Activated T-cell treated with anti-CD3 and anti-CD28 coated beads for 4 hours (primary cell): ENCODE measurements around the gene FAM177A1.
"Not testable (repeated sequence)": the region's sequence is repeated elsewhere in the genome, so short reads cannot be mapped to it uniquely, and the experiment has no call there.

Experiments used
- DNase-seq: peaks from one replicate; pipeline ENCODE4 v3.0.0-alpha.2; 2020

Gene FAM177A1, protein sequence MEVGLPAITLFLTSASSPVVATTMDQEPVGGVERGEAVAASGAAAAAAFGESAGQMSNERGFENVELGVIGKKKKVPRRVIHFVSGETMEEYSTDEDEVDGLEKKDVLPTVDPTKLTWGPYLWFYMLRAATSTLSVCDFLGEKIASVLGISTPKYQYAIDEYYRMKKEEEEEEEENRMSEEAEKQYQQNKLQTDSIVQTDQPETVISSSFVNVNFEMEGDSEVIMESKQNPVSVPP

DNA sequence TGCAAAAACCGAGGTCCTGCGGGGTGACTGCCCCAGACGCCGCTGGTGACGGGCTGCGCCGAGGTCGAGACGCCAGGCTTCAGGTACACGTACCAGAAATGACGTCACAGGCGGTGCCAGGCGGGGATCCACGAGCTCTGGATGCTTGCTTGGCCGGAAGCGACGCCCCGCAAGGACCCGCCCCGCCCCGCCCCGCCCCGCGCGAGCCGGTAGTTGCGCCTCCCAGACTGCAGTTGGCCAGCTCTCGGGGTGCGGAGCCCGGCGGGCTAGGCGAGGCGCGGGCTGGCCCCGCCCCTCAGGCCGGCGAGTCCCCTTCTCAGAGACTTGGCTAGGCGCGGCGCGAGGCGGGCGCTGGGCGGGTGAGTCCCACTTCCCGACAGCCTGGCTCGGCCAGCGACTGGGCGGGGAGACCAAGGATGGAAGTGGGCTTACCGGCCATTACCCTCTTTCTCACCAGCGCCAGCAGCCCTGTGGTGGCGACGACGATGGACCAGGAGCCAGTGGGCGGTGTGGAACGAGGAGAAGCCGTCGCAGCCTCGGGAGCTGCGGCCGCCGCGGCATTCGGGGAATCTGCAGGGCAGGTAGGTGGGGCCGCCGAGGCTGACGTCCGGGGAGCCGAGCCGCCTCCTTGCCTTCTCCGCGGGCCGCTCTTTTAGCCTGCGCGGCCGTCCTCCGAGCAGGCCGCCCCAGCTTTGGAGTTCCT, at the start of gene FAM177A1:
Gene FAM177A1, plus strand, starts transcription at position 225 of the 703 bp plus-strand sequence. Its CDS starts 192 bp downstream, at position 417.
- peak; percentile 95 for DNase-seq

DNA sequence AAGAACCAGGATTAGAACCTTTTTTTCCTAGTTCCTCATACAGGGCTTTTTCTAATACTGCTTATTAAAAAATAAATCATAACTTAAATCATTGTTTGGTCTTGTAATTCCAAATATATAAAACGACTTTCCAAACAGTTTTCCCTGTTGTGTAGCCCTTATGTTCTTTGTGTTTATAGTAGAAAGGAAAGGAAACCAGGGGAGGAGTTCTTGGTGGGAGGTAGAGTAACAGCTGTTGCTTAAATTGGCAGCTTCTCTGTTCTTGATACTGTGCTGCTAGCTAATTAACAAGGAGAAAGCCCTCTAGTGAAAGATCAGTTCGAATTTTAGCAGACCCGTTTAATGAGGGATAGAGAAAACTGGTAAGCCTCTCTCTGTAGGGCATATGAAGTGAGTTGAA, 48.3 kb upstream of the FAM177A1 start:
- no peak for DNase-seq

DNA sequence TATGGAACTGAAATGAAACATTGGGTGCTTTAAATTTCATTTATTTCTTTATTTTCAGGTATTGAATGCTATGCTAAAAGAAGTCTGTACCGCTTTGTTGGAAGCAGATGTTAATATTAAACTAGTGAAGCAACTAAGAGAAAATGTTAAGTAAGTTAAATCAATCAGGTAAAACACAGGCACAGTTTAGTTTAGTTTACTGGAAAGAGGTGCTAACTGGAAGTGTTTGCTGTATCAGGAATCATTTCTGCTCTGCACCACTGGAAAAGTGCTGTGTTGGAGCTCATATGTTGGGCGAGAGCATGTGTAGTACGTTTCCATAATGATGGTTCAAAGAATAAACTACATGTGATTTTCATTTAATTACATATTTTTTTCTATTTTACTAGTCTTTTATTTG, 46.6 kb upstream of the FAM177A1 start:
- DNase-seq, result no peak

DNA sequence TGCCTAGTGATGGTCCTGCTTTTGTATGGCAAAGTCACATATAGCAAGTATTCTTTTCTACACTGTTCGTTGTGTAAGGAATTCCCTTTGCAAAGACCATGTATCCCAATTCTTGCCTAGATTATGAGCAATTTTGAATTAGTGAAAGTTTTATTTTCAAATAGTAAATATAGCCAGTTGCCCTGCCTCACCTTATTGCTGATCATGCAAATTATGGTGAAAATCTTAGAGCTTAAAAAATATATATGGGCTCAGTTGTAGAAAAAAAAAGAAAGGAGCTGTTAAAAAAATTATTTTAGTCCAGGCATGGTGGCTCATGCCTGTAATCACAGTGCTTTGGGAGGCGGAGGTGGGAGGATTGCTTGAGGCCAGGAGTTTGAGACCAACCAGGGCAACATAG, 44.5 kb upstream of the FAM177A1 start:
- no peak for DNase-seq

DNA sequence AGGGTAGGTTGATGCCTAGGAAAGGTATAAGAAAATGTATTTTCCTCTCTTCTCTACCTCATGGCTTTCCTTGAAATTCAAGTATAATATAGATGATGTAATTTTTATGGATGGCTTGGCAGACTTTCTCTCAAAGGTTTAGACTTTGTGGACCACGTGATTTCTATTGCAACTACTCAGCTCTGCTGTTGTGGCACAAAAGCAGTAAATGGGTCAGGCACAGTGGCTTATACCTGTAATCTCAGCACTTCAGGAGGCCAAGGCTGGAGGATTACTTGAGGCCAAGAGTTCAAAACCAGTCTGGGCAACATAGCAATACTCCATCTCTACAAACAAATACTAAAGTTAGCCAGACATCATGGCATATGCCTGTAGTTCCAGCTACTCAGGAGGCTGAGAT, 41.2 kb upstream of the FAM177A1 start:
- DNase-seq, result no peak

DNA sequence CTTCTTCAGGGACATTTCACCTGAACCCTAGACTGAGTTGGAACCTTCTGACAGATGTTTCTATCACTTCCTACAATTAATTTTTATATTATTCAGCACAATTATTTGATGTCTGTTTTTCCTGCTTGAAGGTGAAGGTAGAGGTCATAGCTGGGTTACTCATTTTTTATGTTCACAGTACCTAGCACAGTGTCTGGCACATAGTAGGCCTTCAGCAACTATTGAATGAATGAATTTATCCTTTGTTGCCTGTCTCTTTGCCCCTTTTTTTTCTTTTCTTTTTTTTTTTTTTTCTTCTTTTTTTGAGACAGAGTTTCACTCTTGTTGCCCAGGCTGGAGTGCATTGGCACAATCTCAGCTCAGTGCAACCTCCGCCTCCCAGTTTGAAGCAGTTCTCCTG, 29.5 kb upstream of the FAM177A1 start:
- no peak for DNase-seq

DNA sequence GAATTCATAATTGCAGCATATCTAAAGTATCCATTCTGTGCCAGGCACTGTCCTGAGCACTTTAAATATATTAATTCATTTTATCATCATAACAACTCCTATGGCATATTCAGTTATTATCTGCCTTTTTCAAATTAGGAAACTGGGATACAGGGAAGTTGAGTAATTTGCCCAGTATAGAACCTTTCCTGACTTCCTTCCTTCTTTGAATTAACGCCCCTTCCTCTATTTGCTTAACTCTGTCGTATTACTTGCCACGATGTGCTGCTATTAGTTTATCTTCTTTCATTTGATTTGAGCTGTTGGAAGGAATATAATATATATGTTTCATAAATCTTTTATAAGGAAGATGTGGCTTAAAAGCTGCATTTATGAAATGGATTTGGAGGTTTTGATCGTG, 25.4 kb upstream of the FAM177A1 start:
- no peak for DNase-seq

DNA sequence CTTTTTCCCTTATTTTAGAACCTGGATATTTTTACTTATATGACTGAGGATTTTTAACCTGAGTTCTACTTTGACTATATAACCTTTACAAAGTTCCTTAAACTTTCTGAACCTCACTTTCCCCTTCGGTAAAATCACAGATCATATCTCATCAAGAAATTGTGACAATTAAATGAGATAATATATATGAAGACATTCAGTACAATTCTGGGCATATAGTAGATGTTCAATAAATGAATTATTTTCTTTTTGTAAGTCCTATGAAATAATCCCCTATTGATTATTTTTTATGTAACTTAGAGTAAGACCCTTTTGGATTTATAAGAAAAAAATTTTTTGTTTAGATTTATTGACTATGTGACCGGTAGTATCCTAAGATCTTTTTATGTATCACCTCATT, 17.6 kb upstream of the FAM177A1 start:
- DNase-seq, result no peak

DNA sequence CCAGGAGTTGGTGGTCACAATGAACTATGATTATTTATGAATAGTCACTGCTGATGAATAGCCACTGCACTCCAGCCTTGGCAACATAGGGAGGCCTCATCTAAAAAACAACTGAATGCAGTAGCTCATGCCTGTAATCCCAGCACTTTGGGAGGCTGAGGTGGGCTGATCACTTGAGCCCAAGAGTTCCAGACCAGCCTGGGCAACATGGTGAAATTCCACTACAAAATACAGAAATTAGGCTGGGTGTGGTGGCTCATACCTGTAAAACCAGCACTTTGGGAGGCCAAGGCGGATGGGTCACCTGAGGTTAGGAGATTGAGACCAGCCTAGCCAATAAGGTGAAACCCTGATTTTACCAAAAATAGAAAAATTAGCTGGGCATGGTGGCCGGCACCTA, 13.5 kb upstream of the FAM177A1 start:
- no peak for DNase-seq

DNA sequence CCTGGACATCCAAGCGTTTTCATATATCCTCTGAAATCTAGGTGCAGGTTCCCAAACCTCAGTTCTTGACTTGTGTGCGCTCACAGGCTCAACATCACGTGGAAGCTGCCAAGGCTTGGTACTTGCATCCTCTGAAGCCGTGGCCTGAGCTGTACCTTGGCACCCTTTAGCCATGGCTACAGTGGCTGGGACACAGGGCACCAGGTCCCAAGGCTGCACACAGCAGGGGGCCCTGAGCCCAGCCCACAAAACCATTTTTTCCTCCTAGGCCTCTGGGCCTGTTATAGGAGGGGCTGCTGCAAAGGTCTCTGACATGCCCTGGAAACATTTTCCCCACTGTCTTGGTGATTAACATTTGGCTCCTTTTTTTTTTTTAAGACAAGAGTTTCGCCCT, 11.6 kb upstream of the FAM177A1 start:
- DNase-seq, result no peak

DNA sequence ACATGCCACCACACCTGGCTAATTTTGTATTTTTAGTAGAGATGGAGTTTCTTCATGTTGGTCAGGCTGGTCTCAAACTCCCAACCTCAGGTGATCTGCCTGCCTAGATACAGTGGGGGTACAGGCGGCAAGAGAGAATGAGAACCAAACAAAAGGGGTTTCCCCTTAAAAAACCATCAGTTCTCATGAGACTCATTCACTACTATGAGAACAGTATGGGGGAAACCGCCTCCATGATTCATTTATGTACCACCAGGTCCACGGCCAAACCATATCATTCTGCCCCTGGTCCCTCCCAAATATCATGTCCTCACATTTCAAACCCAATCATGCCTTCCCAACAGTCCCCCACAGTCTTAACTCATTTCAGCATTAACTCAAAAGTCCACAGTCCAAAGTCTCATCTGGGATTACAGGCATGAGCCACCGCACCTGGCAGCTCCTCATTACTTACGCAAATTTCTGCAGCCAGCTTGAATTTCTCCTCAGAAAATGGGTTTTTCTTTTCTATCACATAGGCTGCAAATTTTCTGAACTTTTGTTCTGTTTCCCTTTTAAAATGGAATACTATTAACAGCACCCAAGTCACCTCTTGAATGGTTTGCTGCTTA, 11.0 kb upstream of the FAM177A1 start:
- not testable (repeated sequence) for DNase-seq

DNA sequence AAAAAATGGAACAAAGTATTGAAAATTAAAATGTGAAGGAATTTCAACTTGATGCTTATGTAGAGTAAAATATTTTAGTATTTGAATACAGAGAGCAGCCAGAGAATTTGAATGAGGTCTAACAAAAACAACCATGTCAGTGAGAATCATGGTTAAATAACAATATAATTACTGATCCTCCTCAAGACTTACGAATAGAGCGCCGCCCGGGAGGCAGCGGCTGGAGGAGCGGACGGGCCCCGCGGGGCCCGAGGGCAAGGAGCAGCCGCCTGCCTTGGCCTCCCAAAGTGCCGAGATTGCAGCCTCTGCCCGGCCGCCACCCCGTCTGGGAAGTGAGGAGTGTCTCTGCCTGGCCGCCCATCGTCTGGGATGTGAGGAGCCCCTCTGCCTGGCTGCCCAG, 7.8 kb upstream of the FAM177A1 start:
- DNase-seq, result not testable (repeated sequence)

DNA sequence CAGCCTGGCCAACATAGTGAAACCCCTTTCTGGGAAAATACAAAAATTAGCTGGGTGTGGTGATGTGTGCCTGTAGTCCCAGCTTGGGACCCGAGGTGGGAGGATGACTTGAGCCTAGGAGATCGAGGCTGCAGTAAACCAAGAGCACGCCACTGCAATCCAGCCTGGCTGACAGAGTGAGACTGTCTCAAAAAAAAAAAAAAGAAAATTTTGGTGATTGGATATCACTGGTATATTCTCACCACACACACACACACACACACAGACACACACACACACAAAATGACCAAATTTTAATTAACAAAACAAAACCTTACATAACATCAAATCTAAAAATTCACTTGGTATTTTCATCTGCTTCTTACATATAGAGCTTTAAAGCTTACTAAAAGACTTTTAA, 3.4 kb upstream of the FAM177A1 start:
- no peak for DNase-seq

DNA sequence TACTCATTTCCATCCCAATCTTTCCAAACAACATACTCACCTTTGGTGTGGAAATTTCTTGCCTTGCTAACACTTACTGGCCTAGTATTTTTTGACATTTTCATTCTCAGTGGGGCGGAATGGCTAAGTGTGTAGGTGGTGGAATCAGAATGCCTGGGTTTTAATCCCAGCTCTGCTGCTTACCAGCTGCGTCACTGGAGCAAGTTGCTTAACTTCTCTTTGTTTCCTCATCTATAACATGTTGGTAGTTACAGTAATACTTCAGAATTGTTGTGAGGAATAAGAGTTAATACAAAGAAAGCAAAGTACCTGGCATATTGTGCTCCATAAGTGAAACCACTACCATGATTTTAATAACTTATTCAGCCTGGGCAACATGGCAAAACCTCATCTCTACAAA, 3.0 kb upstream of the FAM177A1 start:
- no peak for DNase-seq

DNA sequence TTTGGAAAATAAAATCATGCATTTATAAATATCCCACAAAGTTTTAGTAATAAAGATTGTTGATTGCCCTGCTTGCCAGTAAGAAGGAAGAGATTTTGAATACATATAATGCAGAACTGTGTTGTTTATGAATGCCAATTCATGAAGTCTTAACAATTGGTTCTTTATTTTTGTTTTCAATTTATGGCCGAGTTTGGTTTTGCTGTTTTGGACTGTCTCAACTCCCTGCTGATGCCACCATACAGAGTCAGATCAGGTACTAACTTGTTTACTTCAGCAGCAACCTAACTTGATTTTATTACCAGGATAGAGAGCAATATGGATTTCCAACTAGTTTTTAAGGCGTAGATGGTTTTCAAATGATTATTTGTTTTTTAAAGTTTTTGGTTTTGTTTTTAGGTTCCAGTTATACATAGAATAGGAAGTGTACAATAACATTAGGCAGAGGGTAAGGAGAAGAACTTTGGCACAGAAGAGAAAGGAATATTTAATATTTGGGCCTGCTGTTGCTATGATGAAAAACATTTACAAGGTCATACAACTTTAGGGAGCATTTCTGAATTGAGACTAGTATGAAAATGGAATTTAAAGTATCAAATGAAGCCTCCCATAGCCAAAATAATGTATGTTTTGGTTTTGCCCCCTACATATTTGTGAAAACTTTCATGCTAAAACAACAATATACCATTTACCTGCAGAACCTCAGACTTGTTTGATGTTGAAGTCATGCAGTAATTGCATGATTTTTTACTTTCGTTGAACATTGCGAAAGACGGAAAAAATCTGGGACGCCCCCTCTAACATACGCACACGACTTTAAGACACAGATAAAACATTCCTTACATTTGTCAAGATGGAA, 904 bp upstream of the FAM177A1 start:
- DNase-seq, result no peak

DNA sequence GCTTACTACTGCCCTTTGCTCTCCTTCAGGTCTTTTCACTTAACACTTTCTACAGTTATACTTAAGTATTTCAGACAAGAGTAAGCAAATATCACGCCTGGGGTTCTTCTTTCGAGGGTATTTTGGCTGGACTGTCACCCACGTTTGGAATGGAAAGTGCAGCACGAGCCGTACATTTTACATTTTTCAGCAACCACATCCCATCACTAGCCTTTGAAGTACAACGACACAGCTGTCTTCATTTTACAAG, 349 bp upstream of the FAM177A1 start:
- no peak for DNase-seq

DNA sequence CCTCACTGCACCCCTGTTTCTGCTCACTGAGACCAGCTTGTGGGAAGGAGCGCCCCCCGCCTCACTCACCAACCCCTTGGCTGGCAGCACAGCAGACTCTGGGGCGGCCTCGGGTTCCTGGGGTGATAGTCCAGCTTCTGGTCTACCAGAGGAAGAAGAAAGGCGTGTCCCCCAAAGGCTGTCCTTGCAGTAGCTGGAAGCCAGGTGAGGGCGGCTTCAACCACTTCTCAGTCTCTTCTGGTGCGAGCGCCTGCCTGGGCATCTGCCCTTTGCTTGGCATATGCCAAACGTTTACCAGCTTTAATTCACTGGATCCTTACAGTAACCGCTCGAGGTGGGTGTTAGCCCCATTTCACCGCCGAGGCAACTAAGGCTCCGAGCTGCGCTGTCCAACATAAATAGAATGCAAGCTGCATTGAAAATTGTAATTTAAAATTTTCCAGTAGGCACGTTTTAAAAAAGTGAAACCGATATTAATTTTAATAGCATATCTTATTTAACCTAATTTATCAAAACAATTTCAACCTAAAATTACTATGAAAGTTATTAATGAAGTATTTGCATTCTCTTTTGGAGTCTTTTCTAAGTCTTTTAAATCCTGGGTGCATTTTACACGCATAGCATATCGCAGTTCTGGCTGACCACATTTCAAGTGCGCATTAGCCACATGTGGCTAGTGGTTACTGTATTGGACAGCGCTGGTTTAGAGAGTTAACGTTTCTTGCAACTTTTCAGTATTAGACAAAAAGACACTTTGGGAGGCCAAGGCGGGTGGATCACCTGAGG, 872 bp downstream of the FAM177A1 start:
- DNase-seq, result peak; percentile 9

DNA sequence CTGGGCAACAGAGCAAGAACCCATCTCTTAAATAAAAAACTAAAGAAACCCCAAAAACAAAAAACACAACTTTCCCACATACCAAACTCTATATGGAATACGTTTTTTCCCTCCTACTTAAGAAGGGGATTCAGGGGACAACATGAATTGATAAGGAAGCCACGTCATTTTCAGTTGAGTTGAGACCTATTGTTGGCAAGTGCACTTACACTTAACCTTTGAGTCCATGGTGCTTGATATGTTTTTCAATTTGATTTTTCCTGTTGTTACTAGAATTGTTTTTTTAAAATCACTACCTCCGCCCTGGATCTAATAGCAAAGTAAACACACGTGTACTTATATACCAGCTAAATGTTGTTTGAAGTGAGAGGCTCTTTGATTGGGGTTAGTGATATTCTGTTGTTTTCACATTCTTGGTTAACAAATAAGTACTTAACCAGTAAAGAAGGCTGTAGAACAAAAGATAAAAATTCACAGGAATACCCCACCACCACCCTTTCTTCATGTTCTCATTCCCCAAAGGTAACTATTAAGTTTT, 2.0 kb downstream of the FAM177A1 start:
- no peak for DNase-seq

DNA sequence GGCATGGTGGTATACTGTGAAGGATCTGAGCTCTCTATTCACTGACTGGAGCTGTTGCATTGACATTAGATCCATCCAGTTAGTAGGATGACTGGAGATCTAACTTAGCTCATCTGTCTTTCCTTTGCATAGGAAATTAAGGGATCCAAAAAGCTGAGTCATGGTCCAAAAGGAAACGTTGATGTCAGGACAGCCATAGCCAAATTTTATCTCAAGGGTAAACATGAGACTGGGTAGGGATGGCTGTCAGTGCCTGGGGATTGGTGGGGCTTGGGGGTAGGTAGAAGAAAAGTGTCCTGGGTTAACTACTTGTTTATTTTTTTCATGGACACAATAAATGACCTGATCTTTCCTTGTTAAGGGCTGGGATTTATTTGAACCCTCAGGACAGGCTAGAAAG, 4.6 kb downstream of the FAM177A1 start:
- no peak for DNase-seq

DNA sequence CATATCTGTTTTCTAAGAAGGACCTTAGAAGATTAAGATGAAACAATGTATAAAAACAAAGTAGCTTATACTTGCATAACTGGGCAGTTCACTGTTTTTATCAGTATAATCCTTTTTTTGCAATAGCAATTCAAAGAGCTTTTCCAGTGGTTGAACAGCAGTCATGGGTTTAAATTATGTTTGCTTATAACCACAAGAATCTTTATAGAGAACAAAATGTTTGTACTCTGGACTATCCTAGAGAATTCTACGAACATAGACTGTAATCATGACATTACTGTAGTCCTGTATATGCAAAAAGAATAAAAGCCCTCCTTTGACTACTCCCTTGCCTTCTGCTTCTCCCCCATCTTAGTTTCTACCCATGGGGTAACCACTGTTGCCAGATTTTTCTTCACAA, 5.7 kb downstream of the FAM177A1 start:
- DNase-seq, result no peak

DNA sequence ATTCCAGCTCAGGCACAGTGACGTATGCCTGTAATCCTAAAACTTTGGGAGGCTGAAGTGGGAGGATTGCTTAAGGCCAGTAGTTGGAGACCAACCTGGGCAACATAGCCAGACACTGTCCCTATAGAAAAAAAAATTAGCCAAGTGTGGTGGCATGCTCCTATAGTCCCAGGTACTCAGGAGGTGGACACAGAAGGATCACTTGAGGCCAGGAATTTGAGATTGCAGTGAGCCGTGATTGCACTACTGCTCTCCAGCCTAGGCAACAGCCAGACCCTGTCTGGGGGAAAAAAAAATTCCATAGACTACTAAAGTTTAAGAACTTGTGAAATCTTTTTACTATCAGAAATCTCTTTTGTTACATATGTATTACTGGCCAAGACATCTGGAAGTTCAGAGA, 6.6 kb downstream of the FAM177A1 start:
- no peak for DNase-seq

DNA sequence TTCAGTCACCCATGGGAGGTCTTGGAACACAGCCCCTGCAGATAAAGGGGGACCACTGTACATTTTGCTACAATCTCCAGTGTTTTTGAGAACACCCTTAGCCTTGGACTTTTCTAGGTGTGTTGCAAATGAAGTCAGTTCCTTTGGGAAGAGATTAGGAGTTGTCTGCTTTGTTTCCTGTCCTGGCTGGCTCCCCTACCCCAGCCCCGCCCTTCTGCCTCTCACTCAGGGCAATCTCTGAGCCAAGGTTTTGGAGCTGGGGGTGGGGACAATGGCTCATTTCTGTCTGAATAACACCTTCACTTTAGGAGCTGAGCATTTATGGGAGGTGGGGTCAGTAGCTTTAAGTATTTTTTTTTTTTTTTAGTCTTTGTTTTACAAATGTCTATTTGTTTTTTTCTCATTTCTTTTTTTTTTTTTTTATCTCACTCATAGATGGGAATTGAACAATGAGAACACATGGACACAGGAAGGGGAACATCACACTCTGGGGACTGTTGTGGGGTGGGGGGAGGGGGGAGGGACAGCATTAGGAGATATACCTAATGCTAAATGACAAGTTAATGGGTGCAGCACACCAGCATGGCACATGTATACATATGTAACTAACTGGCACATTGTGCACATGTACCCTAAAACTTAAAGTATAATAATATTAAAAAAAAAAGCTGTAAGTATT, 15.2 kb downstream of the FAM177A1 start:
- not testable (repeated sequence) for DNase-seq
